IPS-NIHi7 (cell line): ENCODE data around the gene CASQ1.

Source experiments
- DNase-seq: peaks from one replicate; pipeline ENCODE4 v3.0.0; 2012; ENCODE audit warnings: mixed read lengths; ENCODE audit errors: extremely low spot score

Gene CASQ1

GRCh38 chr1:160168609-160169369 lies 21.6 kb upstream of the CASQ1 start:
- DNase-seq, result peak; percentile 76

GRCh38 chr1:160169553-160170399 lies 20.6 kb upstream of the CASQ1 start:
- peak; percentile 82 for DNase-seq

- no peak for DNase-seq
Observed at GRCh38 chr1:160171354-160171753, 19.0 kb upstream of the CASQ1 start.

GRCh38 chr1:160171980-160172379 lies 18.4 kb upstream of the CASQ1 start:
- no peak for DNase-seq

- DNase-seq, result no peak
Observed at GRCh38 chr1:160177231-160177630, 13.1 kb upstream of the CASQ1 start.

- no peak for DNase-seq
Observed at GRCh38 chr1:160177667-160178066, 12.7 kb upstream of the CASQ1 start.

GRCh38 chr1:160178731-160179130 lies 11.6 kb upstream of the CASQ1 start:
- DNase-seq, result no peak

GRCh38 chr1:160179336-160179735 lies 11.0 kb upstream of the CASQ1 start:
- DNase-seq, result no peak

- no peak for DNase-seq
Observed at GRCh38 chr1:160186246-160186645, 4.1 kb upstream of the CASQ1 start.

GRCh38 chr1:160186729-160187128 lies 3.6 kb upstream of the CASQ1 start:
- no peak for DNase-seq

GRCh38 chr1:160187407-160187806 lies 3.0 kb upstream of the CASQ1 start:
- no peak for DNase-seq

GRCh38 chr1:160188341-160188740 lies 2.0 kb upstream of the CASQ1 start:
- no peak for DNase-seq

- DNase-seq, result no peak
Observed at GRCh38 chr1:160191756-160192155, 1.4 kb downstream of the CASQ1 start.

GRCh38 chr1:160192234-160192633 lies 1.9 kb downstream of the CASQ1 start:
- no peak for DNase-seq

GRCh38 chr1:160193091-160193819 lies 2.9 kb downstream of the CASQ1 start:
- DNase-seq, result peak; percentile 88

- no peak for DNase-seq
Observed at GRCh38 chr1:160193832-160194736, 3.7 kb downstream of the CASQ1 start.

GRCh38 chr1:160194737-160195059 lies 4.3 kb downstream of the CASQ1 start:
- no peak for DNase-seq

GRCh38 chr1:160196143-160196542 lies 5.8 kb downstream of the CASQ1 start:
- no peak for DNase-seq

- no peak for DNase-seq
Observed at GRCh38 chr1:160197231-160197630, 6.9 kb downstream of the CASQ1 start.

GRCh38 chr1:160200786-160201185 lies 10.4 kb downstream of the CASQ1 start:
- DNase-seq, result no peak

GRCh38 chr1:160204526-160205241 lies 14.3 kb downstream of the CASQ1 start:
- DNase-seq, result no peak
